ENCODE results near the gene TRIM25. TPM values are rescaled to one million over a fixed set of nuclear protein-coding genes. Genes with fewer than 3 reads are reported as not detected.

TRIM25 gene
- total RNA-seq, 4 donors from 2014 or later: 17.4 to 80.0 (median 35.0) TPM

DNA sequence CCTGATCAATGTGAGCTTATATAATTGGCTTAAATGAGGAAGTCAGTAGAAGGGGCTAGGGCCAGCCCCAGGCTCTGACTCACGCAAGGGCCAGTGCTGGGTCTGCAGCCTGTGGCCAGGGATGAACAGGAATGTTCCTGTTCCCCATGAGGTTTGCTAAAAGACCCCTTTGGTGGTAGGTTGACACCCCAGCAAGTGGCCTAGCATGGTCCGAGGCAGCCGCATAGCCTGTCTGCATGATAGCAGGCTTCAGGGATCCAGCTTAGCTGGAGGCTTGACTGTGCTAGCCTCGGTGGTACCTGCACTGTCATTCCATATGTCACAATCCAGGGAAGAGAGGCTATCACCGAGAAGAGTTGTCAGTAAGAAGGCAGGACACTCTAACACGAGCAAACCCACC lies 23.5 kb downstream of the TRIM25 start:
- H3K4me1 ChIP-seq: no peaks in the 10 kb centered on the region
- DNase-seq: no peak
- no peaks in the 10 kb centered on the region for H3K27me3 ChIP-seq
- intact Hi-C loops (cut with DNase I; ENCODE audit: low total_unique reads): no loop called here
- no peak for TF ChIP-seq POLR2A (IDR thresholded peaks at IDR 0.05)
- TF ChIP-seq, protein P1, sequence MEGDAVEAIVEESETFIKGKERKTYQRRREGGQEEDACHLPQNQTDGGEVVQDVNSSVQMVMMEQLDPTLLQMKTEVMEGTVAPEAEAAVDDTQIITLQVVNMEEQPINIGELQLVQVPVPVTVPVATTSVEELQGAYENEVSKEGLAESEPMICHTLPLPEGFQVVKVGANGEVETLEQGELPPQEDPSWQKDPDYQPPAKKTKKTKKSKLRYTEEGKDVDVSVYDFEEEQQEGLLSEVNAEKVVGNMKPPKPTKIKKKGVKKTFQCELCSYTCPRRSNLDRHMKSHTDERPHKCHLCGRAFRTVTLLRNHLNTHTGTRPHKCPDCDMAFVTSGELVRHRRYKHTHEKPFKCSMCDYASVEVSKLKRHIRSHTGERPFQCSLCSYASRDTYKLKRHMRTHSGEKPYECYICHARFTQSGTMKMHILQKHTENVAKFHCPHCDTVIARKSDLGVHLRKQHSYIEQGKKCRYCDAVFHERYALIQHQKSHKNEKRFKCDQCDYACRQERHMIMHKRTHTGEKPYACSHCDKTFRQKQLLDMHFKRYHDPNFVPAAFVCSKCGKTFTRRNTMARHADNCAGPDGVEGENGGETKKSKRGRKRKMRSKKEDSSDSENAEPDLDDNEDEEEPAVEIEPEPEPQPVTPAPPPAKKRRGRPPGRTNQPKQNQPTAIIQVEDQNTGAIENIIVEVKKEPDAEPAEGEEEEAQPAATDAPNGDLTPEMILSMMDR (IDR thresholded peaks at IDR 0.05): no peak
- H3K4me3 ChIP-seq: no peak overlapping the region
- H3K36me3 ChIP-seq: no peaks in the 10 kb centered on the region
- H3K9me3 ChIP-seq: no peaks in the 10 kb centered on the region
- H3K27ac ChIP-seq: no peak overlapping the region

DNA sequence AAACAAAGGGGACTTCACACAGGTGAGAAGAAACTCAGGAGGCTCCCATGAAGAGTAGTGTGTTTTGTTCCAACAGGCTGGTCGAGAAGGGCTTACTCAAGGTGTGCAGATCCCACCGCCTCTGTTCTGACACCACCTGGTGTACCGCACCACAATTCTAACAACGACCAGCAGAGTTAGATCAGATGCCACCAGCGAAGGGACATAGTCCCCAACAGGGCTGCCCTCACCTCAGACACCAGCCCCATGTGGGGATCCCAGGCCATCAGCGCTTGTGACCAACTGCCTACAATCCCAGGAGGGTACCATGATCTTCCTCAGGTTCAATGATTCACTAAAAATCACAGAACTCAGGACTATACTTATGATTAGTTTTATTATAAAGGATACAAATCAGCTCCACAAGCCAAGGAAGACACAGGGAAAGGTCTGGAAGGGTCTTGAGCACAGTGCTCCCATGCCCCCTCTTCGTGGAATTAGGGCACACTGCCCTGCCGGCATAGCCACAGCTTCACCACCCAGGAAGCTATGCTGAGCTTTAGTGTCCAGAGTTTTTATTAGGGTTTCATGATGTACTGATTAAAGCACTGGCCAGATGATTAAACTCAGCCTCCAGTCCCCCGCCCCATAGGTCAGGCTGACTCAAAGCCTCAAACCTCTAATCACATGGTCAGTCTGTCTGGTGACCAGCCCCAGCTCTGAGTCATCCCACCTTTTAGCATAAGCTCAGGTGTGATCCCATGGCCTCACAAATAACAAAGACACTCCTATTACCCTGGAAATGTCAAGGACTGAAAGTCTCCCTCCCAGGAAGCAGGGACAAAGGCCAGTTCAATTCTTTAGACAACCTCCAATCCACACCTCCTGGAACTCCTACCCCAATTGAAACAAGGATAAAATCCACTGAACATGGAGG lies 26.0 kb downstream of the TRIM25 start:
- Histone ChIP-seq H3K27me3 (no peaks in the 10 kb centered on the region), H3K27ac (no peak overlapping the region), H3K4me1 (no peaks in the 10 kb centered on the region), H3K36me3 (no peaks in the 10 kb centered on the region), H3K4me3 (no peak overlapping the region), H3K9me3 (no peaks in the 10 kb centered on the region)
- no peak for DNase-seq
- TF ChIP-seq, protein P1 (IDR thresholded peaks at IDR 0.05): no peak
- TF ChIP-seq POLR2A (IDR thresholded peaks at IDR 0.05): no peak
- intact Hi-C loops (cut with DNase I; ENCODE audit: low total_unique reads): no loop called here

DNA sequence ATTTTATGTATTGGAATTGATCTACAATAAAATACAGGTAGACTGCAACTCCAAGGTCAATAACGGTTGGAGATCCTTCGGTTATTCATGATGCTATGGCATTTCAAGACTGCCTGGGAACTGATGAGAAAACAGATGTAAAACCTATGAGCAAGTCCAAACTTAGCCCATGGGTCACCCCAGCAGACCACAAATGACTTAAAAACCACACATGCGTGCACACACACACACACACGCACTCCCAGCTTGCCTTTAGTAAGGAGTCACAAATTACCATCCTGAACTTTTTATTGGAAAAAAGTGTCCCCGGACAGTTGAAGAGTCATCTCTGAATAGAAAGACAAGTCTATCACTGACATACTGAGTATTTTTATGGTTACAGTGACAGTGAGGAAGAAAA lies 26.7 kb downstream of the TRIM25 start:
- Histone ChIP-seq H3K9me3 (no peaks in the 10 kb centered on the region), H3K4me3 (no peak overlapping the region), H3K36me3 (no peaks in the 10 kb centered on the region), H3K27ac (no peak overlapping the region), H3K27me3 (no peaks in the 10 kb centered on the region), H3K4me1 (no peaks in the 10 kb centered on the region)
- no peak for TF ChIP-seq POLR2A (IDR thresholded peaks at IDR 0.05)
- TF ChIP-seq, protein P1 (IDR thresholded peaks at IDR 0.05): no peak
- intact Hi-C loops (cut with DNase I; ENCODE audit: low total_unique reads): no loop called here
- DNase-seq: no peak

DNA sequence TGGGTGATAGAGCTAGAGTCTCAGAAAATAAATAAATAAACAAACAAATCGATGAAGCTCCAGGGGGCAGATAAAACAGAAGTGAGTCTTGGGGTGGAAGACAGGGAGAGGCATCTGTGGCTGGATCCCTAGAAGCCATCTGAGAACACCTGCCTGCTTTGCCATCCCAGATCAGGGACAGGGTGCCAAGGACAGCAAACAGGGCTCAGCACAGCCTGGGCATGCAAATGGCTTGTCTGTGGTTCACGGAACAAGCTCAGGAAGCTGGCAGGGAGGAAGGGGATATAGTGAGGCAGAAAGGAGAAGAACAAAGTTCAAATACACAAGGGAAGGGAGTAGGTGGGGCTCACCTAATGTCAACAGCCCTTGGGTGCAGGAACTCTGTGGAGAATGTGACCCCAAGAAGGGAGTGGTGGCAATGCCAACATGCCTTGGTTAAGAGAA lies 27.5 kb downstream of the TRIM25 start:
- H3K9me3 ChIP-seq: no peaks in the 10 kb centered on the region
- no peaks in the 10 kb centered on the region for H3K4me1 ChIP-seq
- TF ChIP-seq, protein P1 (IDR thresholded peaks at IDR 0.05): no peak
- no peak for TF ChIP-seq POLR2A (IDR thresholded peaks at IDR 0.05)
- no peak overlapping the region for H3K27ac ChIP-seq
- H3K4me3 ChIP-seq: no peak overlapping the region
- H3K36me3 ChIP-seq: no peaks in the 10 kb centered on the region
- H3K27me3 ChIP-seq: no peaks in the 10 kb centered on the region
- intact Hi-C loops (cut with DNase I; ENCODE audit: low total_unique reads): no loop called here
- DNase-seq: no peak

DNA sequence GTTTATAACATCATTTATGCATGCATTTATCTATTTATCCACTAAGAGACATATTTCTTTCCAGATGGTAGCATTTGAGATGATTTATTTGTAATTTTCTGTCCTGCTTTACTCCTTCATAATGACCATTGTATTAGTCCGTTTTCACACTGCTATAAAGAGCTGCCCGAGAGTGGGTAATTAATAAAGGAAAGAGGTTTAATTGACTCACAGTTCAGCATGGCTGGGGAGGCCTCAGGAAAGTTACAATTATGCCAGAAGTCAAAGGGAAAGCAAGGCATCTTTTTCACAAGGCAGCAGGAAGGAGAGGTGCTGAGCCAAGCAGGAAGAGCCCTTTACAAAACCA lies 28.6 kb downstream of the TRIM25 start:
- TF ChIP-seq POLR2A (IDR thresholded peaks at IDR 0.05): no peak
- TF ChIP-seq, protein P1 (IDR thresholded peaks at IDR 0.05): no peak
- H3K9me3 ChIP-seq: no peaks in the 10 kb centered on the region
- H3K36me3 ChIP-seq: no peaks in the 10 kb centered on the region
- no peak overlapping the region for H3K4me3 ChIP-seq
- intact Hi-C loops (cut with DNase I; ENCODE audit: low total_unique reads): no loop called here
- DNase-seq: no peak
- H3K4me1 ChIP-seq: no peaks in the 10 kb centered on the region
- no peaks in the 10 kb centered on the region for H3K27me3 ChIP-seq
- H3K27ac ChIP-seq: no peak overlapping the region
